ENCODE data around the gene ANOS1.

- TF ChIP-seq CTCF (IDR thresholded peaks at IDR 0.05; ENCODE audit: low read depth, low read length): no peak
- TF ChIP-seq POLR2A (IDR thresholded peaks at IDR 0.05; ENCODE audit: extremely low read depth, insufficient read length): no peak
Observed at GRCh38 chrX:8711401-8711800, 20.5 kb downstream of the ANOS1 start.

Measured in NB4 (cell line).